ENCODE data around the gene ZNF813. TPM values are rescaled to one million over a fixed set of nuclear protein-coding genes. Genes with fewer than 3 reads are reported as not detected.

Gene ZNF813
- total RNA-seq, 1 donor from 2014 or later = 3.6 TPM

- DNase-seq (ENCODE audit: low spot score) = no peak
Observed at GRCh38 chr19:53519446-53519845, 51.9 kb downstream of the ZNF813 start.

GRCh38 chr19:53520163-53520546 lies 52.6 kb downstream of the ZNF813 start:
- no peak for DNase-seq (ENCODE audit: low spot score)

DNA sequence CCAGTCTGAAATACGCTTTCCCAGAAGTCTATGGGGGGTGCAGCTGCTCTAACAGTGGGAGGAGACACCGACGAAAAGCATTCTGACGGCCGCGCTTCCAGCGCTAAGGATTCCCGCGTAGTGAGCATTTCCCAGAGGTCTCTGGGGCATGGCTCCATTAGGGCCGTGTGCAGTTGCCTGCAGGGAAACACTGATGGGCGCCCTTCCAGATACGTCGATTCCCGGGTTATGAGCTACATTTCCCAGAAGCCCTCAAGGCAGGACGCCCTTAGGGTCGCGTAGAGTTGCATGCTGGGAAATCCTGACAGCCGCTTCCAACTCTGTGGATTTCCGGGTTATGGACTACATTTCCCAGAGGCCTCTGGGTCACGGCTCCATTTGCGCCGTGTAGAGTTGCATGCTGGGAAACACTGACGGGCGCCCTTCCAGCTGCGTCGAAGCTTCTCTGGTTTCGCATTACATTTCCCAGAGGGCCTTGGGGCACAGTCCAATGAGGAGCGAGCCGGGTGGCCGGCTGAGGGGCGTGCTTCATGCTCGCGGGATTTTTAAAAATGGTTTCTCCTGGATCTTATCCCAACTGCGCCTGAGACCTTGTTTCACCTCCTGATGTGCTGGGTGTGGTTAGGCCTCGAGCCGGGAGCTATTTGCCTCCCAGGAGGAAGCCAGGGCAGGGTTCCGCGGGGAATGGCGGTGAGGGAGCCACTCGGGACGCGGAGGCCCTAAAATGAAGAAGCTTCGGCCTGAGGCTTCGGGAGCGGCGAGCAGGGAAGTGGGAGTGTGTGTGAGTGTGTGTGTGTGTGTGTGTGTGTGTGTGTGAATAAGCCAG lies 53.2 kb downstream of the ZNF813 start:
- DNase-seq (ENCODE audit: low spot score) = peak; percentile 95

DNA sequence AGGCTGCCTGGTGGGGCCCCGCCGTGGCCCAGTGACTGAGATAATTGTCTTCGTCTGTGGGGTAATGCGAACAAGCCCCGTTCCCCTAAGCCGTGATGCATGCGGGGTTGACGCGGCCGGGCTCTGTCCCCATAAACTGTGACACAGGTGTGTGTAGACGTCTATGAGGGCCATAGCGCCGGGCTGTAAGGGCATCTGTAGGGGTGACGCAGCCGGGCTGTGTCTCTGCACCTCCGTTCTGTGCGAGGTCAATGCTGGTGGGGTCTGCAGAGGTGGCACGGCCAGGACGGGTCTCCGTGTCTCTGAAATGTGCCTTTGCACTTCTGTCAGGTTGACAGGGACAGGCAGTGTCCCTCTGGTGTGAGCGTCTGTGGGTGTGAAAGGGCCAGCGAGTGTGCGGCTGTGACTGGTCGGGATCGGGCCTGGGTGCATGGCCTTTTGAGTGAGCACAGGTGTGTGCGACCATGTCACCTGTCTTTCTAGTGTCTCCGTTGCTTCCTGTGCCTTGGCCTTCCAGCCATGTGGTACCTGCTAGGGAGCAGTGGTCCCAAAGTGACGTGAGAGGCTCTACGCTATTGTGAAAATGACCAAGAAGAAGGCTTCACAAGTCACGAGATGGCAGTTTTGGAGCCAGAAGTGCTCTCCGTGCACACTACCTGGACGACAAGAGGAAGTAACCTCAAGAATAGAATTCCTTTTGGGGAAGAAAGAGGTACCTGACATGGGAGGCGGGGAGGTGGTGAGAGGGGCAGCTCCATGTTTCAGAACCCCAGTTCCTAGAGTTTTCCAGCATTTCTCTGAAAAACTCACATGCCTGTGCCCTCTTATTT lies 54.1 kb downstream of the ZNF813 start:
- no peak for DNase-seq (ENCODE audit: low spot score)

- DNase-seq (ENCODE audit: low spot score) = no peak
Observed at GRCh38 chr19:53525922-53526321, 58.4 kb downstream of the ZNF813 start.

DNA sequence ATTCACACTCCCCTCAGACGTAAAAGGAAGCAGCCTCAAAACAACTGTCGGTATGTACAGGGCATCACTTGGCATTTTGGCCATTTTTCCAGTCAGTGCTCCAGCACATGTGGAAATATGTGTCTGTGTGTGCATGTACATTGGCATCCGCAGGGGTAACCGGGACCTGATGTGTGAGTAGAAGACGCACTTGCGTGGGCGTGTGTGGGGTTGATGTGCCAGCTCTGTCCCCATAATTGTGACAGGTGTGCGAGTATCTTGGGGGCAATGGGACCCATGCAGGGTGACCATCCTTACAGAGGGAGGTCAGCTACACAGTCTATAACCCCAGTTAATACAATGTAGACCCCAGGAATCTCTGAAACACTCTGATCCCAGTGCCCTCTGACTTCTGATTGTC lies 63.1 kb downstream of the ZNF813 start:
- DNase-seq (ENCODE audit: low spot score) = peak; percentile 51

GRCh38 chr19:53531457-53531856 lies 63.9 kb downstream of the ZNF813 start:
- DNase-seq (ENCODE audit: low spot score) = no peak

- DNase-seq (ENCODE audit: low spot score) = no peak
Observed at GRCh38 chr19:53532362-53532761, 64.8 kb downstream of the ZNF813 start.

- DNase-seq (ENCODE audit: low spot score) = no peak
Observed at GRCh38 chr19:53536225-53536548, 68.7 kb downstream of the ZNF813 start.

GRCh38 chr19:53537121-53537520 lies 69.6 kb downstream of the ZNF813 start:
- no peak for DNase-seq (ENCODE audit: low spot score)

GRCh38 chr19:53537521-53538377 lies 70.2 kb downstream of the ZNF813 start, which contains the start of gene ZNF331:
Gene ZNF331, plus strand, starts transcription at chr19:53538145. Its CDS starts 31,232 bp downstream, at chr19:53569377.
- peak; percentile 95 for DNase-seq (ENCODE audit: low spot score)

GRCh38 chr19:53538378-53539109 lies 71.0 kb downstream of the ZNF813 start:
- peak; percentile 87 for DNase-seq (ENCODE audit: low spot score)

- no peak for DNase-seq (ENCODE audit: low spot score)
Observed at GRCh38 chr19:53540091-53540490, 72.6 kb downstream of the ZNF813 start.

- DNase-seq (ENCODE audit: low spot score) = no peak
Observed at GRCh38 chr19:53541971-53542370, 74.4 kb downstream of the ZNF813 start.

DNA sequence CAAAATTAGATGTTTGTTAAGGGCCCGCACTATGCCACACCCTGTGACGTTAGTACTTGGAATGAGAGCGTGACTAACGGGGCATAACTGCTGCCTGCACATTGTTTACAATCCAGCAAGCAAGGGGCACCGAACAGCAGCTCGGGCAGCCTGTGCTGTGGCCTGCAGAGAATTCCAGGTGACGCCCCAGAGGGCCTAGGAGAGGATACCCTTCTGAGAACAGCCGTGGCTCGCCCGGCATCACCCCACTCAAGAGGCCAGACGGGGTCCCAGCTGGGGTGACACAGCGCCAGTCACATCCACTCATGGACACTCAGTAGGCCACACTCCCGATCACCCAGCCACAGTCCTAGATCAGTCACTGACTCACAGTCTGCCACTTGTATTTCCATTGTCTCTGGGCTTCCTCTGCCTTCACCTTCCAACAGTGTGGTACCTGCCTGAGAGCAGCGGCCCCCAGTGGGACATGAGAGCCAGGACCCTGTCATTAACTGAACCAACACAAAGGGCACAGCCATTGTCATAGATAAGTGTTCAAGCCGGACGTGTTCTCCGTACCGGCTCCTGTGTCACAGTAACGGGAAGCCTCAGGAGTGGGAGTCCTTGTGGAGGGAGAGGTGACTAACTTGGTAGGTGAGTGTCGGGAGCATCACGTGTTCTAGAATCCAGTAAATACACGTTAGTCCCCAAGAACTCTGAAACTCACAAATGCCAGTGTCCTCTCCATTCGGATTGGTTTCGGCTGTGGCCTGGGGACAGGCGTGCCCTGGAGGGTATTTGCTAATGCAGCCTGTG lies 77.9 kb downstream of the ZNF813 start:
- DNase-seq (ENCODE audit: low spot score) = no peak

Other genes with a start within 250 kb of the ZNF813 start
- gene ZNF677, start 212.9 kb upstream of the ZNF813 start, total RNA-seq = 9.3 TPM
- gene VN1R2, start 209.4 kb upstream of the ZNF813 start, total RNA-seq = not detected
- not detected for gene VN1R4, start 200.0 kb upstream of the ZNF813 start, total RNA-seq
- gene ZNF845, start 134.0 kb upstream of the ZNF813 start, total RNA-seq = 4.8 TPM
- gene ZNF525, start 102.0 kb upstream of the ZNF813 start, total RNA-seq = 4.8 TPM
- 7.5 TPM for gene ZNF765, start 72.6 kb upstream of the ZNF813 start, total RNA-seq
- gene ZNF761, start 35.7 kb upstream of the ZNF813 start, total RNA-seq = 11.0 TPM
- gene ZNF331, start 70.4 kb downstream of the ZNF813 start, total RNA-seq = 194 TPM
- not detected for gene DPRX, start 164.3 kb downstream of the ZNF813 start, total RNA-seq

Measured in mesenteric fat pad (tissue), 1 donor.